ENCODE measurements around the gene AKAP6.

DNA sequence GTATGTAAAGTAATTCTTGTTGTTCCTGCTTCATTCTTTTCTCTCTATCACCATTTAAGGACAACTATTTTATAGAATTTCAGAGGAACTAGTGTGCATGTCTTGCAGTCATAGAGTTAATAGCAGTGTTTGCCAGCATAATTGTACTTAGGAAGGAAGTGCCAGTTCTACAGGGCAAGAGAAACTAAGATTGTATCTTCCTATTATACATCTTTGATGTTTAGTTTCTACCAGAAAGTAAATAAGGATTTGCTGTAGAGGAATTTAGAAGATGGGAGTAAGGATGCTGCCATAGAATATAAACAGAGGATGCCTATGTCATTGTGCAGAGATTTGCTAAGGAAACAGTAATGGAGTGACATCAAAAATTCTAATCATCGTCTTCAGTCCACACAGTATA is 338.7 kb downstream of the AKAP6 start:
- TF ChIP-seq, protein P1, sequence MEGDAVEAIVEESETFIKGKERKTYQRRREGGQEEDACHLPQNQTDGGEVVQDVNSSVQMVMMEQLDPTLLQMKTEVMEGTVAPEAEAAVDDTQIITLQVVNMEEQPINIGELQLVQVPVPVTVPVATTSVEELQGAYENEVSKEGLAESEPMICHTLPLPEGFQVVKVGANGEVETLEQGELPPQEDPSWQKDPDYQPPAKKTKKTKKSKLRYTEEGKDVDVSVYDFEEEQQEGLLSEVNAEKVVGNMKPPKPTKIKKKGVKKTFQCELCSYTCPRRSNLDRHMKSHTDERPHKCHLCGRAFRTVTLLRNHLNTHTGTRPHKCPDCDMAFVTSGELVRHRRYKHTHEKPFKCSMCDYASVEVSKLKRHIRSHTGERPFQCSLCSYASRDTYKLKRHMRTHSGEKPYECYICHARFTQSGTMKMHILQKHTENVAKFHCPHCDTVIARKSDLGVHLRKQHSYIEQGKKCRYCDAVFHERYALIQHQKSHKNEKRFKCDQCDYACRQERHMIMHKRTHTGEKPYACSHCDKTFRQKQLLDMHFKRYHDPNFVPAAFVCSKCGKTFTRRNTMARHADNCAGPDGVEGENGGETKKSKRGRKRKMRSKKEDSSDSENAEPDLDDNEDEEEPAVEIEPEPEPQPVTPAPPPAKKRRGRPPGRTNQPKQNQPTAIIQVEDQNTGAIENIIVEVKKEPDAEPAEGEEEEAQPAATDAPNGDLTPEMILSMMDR (IDR thresholded peaks at IDR 0.05), result no peak
- TF ChIP-seq POLR2A (IDR thresholded peaks at IDR 0.05) (no peak), POLR2AphosphoS5 (IDR thresholded peaks at IDR 0.05) (no peak)
